NCI-H1694 treated with DMSO at 0.1 percent for 48 hours (cell line): Measurements from ENCODE around the gene PIP5K1C.
"Not testable (repeated sequence)": the region's sequence is repeated elsewhere in the genome, so short reads cannot be mapped to it uniquely, and the experiment has no call there.

Experiments
- DNase-seq: peaks from one replicate; lab custom pipeline; 2025; lab: John Stamatoyannopoulos, UW

PIP5K1C gene

DNA sequence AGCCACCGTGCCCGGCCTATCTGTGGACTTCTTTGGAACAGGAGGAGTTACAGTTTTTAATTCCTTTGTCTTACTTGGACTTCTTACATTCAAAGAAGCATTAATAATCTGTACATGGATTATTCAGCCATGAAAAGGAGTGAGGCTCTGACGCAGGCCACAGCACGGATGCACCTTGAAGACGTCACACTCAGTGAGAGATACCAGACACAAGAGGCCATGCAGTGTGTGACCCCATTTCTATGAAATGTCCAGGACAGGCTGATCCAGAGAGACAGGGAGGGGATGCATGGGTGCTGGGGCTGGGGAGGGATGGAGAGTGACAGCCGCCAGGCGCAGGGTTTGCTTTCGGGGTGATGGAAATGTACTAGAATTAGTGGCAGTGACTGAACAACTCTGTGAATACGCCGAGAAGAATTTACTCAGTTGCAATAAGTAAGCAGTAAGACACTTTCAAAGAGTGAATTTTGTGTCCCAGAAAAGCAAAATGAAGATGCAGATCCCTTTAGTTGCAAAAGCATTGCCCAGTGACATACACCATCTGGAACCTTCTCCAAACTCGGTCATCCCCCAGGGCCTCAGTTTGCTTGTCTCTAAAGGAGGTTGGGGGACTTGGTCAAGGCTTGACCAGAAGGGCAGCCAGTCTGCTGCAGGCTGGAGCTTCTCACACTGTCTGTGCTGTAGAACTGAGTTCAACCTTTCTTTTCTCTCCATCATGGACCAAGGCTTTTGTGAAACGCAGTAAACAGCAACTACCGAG is 25.3 kb downstream of the PIP5K1C start:
- DNase-seq = no peak

DNA sequence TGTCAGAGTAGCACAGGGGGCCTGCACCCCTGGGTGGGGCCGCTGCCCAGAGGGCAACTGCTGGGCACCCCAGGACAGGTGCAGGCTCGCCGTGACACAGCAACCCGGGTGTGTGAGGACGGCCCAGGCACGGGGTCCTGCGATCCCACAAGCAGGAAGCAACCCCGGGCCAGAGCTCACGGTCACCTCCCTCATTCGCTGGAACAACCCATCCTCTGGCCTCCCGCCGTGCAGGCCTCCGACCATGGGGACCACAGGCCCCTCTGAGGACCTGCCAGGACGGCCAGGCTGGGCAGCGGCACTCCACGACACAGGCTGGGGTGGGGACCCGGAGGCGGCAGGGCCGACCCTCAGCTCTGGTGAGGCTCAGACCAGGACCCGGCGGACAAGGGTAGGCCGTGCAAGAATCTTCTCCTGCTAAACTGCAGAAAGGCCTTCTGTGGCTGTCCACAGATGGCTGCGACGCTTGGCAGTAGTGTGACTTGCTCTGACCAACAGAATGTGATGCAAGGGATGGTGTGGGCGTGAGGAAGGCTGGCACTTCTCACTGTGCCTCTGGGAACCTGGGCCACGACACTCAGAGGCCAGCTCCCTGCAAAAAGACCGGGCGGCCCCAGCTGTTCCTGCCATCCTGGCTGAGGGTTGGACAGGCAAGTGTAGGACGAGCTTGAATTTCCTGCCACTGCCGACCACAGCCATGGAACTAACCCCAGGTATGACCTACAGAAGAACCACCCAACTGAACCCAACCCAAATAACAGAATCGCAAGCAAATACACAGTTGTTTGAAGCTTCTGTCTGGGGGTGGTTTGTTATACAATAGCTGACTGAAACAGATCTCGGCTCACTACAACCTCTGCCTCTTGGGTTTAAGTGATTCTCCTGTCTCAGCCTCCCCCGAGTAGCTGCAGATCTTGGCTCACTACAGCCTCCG is 26.5 kb downstream of the PIP5K1C start:
- DNase-seq = no peak

DNA sequence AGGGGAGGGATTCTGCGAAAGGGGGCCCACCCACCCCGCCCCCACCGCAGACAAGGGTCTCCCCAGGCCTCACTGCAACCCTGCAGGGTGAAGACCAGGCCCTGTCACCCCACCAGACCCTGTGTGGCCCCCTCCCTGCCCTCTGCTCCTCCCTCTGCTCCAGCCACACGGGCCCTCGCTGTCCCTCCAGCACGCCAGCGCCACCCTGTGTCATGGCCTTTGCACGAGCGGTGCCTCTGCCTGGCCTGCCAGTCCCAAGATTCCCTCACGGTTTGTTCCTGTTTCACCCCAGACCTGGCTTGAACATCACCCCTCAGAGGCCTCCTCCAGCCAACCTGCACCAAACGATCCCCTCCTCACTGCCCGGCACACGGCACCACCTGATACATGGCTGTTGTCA is 27.3 kb downstream of the PIP5K1C start:
- DNase-seq = no peak

DNA sequence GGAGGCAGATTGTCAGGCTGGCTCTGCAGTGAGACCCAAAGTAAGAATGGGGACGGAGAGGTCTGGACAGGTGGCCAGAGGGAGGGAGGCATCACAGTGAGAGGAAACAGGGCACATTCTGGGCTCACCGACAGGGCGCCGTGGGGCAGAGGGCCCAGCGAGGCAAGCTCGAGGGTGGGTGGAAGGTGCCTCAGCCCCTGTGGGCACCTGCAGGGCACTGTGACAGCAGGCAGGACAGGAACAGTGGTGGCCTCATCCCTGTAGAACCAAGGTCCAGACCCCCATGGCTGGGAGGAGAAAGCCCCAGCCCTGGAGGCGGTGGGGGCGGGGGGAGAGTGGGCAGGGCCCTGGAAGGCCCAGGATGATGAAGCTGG is 27.7 kb downstream of the PIP5K1C start:
- DNase-seq = no peak

DNA sequence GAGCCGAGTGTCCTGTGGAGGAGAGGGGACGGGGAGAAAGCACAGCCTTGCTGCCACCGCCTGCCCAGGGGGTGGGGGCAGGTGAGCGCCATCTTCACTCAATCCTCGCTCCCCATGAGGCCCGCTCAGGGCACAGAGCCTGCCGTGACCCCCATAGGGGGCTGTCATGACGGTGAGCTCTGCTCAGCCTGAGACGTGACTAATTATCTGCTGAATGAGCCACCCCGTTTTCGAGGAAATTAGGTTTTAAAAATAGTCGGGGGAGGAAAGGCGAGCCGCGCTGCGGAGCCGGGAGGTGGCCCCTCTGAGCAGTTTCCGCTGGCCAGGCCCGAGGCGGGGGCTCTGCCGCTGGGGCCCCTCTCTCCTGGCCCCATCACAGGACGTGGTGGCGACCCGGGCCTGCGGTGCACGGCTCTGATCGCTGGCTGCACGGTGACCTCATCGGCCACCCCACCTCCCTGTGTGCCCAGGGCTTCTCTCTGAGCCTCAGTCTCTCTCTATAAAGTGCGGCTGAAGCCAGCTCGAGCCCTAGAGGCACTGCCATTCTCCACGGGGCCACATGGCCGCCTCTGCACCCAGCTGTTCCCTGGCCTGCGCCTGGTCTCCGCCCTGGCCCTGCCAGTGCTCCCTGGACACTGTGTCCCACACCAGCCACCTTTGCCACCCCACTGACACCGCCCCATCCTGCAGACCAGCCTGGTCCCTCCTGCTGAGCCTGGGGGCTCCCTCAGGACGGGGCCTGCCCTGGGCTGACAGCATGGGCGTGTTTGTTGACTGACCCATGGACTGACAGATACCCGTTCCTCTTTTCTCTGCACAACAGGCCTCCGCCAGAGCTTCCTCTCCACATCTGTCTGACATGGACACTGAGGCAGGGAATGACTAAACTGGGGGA is 28.3 kb downstream of the PIP5K1C start:
- no peak for DNase-seq

DNA sequence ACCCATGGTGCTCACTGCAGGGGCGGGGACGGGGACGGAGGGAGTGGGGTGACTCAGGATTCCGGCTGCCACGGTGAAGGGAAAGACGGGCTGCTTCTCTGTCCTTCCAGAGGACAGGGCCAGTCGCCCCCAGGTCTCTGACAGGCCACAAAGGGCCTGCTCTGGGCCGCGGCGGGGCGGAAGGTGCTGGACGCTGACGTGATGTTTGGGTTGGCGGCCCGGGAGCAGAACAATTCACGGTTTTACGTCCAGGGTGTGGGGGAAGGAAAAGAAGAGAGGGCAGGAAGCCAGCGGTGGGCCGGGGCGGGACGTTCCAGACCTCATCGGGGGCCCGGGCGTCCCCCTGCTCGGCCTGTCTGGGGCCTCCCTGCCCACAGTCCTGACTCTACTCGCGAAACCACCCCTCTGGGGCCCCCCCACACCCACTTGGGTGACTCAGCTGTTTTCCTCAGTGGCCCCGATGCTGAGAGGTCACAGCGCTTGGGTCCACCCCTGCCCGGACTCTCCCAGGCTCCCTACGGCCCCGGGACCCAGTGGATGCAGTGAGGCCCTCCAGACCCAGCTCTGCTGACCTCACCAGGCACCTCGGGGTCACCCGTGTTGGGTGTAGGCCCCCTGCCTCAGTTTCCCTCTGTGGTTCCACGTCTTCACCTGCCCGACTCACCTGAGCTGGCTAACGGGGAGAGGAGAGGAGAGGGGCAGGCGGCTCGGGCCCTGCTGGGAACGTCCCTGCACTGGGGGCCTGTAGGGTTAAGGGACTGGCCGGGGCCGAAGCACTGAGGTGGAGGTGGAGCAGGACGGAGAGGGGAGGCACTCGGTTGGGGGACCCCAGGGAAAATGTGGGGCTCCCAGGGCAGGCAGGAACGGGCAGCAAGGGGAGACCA is 29.2 kb downstream of the PIP5K1C start:
- no peak for DNase-seq

DNA sequence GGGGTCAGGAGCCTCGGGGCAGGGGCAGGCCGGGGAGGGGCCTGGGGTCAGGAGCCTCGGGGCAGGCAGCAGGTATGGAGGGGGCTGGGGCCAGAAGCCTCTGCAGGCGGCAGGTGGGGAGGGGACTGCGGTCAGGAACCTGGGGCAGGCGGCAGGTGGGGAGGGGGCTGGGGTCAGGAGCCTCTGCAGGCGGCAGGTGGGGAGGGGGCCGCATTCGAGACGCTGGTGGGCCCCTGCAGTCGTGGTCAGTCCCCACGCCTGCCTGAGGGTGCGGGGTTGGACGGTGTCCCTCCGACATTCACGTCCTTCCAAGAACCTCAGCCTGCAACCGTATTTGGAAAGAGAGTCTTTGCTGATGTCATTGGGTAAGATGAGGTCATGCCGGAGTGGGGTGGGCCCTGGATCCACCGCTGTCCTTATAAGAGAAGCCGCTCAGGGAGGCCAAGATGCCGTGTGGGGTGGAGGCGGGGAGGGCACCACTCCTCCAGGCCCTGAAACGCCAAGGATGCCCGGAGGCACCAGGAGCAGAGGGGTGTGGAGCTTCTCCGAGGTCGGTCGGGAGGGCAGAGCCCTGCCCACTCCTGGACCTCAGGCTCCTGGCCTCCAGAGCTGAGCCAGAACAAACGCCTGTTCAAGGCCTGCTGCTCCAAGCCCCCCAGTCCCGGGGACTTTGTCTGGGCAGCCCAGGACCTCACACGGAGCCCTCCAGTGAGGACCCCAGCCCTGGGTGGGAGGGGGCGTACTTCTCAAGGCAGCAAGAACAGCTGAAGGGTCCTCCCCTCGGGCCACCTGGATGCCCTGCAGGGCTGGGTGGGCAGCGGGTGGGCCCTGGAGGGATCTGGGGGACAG is 30.1 kb downstream of the PIP5K1C start:
- no peak for DNase-seq

DNA sequence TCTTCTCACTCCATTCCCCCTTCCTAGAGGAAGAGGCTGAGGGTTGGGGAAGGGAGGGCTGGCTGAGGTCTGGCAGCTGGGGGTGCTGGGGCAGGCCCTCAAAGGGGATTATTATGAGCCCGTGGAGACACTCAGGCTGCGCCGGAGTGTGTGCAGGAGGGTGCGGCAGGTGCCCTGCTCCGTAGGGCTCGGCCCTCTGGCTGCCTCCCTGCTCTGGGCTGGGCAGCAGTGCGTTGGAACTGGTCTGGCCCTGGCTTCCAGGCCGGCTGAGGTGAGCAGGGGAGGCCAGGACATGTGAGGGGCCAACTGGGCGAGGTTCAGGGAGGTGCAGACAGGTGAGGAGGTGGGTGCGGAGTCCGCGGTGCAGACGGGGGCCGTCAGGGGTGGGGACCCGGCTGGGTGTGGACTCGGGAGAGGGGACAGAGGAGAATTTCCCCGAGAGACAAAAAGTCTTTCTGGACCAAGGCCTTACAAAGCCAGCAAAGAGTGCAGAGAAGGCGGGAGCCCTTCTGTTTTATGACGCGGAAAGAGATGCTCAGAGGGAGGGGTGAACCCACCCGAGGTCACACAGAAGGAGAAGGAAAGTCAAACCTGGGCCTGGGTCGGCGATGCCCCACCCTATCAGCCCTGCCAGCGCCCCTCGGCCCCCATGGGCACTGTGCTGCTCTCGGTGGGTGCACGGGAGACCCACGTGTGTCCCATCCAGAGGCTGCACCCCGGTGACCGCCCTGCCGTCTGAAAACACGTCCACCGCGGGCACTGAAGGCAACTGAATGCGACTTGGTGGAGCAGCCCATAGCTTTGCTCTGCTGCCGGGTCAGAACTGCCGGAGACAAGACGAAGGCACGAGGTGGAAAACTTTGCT is 31.0 kb downstream of the PIP5K1C start:
- DNase-seq = no peak

DNA sequence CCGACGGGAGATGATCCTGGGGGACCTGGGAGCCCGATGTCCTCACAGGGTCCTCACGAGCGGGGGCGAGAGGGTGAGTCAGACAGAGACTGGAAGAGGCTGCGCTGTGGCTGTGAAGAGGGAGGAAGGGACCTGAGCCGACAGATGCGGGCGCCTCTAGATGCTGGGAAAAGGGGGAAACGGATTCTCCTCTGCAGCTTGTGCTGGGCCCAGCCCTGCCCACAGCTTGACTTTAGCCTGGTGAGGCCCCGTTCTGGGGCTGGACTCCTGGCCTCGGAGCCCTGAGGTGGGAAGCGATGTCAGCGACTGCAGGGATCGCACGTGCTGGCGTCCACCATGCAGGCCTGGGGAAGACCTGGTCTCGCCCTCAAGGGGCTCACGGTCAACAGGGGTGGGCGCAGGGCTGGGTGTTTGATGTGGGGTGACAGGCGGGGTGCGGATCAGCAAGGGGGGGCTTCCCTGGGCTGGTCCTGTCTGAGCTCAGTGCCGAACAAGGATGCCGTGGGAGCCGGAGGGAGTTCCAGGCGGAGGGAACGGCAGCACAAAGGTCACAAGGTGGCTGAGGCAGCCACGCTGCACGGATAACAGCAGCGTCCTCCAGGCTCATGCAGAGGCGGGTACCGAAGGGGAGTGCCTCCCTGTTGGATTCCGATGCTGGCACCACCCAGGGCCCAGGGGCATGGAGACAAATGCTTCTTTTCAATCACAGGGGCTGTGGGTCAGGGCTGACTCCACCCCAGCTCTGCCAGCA is 31.8 kb downstream of the PIP5K1C start:
- no peak for DNase-seq

DNA sequence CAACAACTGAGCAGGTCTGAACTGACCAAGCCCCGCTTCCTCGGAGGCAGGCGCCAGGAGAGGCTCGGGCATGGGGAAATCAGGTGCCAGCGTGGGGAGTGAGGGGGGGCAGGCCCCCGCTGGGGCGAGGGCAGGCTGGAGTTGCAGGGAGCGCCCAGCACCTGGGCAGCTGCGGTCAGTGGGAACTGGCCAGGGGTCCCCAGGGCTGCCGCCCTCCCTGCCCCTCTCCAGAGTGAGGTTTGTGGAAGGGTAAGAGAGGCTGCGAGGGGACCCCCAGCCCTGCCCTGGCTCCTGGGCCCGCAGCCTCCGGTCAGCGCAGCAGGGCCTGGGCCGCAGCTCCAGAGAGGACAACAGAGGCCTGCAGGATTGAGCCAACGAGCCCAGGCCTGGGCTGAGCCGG is 32.5 kb downstream of the PIP5K1C start:
- DNase-seq = no peak

DNA sequence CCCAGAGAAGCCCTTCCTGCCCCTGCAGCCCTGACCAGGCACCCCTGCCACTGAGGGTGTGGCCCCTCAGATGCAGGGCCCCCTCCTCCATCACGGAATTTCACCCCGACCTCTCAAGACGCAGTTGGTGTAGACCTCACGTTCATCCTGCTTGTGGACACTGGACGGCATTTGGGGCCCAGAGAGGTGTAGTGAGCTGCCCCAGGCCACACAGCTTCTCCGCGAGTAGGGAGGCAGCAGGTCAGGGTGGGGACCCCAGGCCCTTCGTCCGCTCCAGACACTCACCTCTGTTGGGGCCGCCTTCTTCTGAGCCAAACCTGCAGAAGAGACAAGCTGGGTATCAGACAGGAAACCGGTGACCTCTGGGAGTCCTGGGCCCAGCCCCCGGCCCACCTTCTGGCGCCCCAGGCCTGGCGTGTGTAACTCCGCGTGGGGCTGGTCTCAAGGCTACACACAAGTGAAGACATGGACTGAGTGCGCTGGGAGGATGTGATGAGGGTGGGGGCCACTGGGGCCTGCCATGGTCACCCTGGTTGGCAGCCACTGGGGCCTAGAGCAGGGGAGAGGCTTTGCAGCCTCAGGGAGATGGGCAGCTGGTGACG is 33.1 kb downstream of the PIP5K1C start:
- DNase-seq = no peak

DNA sequence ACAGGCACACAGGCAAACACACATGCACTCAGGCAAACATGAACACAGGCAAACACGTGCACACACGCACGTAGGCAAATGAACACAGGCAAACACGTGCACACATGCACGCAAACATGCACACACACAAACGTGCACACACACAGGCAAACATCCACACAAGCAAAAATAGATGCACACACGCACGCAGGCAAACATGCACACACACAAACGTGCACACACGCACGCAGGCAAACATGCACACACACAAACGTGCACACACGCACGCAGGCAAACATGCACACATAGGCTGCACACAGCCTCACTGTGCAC is 33.8 kb downstream of the PIP5K1C start:
- DNase-seq = not testable (repeated sequence)

DNA sequence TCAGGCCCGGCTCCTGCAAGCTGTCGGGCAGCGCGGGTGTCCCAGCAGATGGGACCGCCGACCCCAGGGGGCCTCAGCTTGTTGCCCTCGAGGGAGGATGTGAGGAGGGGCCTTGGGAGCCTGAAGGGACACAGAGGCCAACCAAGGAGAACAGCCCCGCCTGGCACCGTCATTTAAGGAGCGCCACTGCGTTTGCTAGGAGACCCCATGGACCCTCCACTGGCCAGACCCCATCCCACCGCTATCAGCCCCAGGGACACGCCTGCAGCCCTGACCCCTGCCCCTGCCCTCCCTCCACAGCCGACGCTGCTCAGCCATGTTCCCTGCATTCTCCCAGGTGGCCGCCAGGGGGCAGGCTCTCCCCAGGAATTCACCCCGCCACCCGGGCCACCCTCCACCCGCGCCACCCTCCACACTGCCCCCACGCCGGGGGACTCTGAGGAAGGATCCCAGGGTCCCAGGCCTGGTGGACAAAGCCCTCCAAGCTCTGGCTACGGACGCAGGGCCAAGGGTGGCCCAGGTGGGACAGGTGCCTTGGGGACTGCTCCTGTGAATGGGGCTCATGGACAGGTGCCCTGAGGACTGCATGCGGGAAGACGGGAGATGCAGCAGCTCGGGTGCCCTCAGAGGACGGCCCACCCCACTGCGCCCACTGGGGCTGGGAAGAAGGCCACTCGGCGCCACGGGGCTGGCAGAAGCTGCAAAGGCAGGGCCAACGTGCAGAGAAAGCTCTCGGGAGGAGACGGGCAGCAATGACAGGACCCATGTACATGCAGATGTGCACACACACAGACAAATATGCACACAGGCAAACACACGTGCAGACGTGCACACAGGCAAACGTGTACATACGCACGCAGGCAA is 34.4 kb downstream of the PIP5K1C start:
- no peak for DNase-seq

DNA sequence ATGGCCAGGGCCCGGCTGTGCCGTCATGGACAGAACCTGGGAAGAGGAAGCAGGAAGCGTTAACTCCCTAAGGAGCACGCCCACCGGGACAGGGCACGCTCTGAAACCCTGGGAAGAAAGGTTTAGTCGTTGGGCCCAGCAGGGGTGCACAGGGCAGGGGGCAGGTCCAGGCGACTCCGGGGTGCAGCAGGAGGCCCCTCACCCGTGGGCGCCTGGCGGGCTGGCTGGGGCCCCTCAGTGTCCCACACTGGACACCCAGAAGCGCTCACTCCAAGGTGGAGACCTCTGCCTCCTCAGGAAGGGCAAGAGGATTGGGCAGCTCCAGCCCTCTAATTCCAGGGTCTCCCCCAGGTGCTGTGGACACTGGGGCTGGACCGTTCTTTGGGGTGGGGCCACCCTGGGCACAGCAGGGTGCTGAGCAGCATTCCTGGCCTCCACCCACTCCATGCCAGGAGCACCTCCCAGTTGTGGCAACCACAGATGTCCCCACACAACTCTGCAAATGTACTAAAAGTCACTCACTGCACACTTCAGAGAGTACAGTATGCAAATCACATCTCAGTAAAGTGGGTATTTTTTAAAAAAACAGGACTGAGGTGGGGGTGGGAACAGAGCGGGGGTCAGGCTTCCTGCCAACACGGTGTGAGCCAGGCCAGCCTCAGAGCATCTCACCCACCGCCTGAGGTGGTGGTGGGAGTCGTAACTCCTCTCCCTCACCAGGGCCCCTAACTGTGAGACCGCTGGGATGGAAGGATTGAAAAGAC is 35.2 kb downstream of the PIP5K1C start:
- DNase-seq = no peak

DNA sequence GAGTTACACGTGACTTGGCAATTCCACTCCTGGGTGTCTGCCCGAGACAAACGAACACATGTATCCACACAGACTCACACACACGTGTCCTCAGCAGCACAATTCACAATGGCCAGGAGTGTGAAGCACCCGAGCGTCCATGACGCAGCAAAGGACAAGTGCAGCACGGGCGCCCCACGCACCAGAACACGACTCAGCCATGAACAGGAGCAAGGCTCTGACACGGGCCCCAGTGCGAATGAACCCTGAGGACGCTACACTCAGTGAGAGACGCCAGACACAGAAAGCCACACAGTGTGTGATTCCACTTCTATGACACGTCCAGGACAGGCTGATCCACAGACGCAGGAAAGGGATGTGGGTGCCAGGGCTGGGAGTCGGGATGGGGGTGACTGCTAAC is 36.4 kb downstream of the PIP5K1C start:
- no peak for DNase-seq
